ENCODE results near the gene TMEM229B.

TMEM229B gene

DNA sequence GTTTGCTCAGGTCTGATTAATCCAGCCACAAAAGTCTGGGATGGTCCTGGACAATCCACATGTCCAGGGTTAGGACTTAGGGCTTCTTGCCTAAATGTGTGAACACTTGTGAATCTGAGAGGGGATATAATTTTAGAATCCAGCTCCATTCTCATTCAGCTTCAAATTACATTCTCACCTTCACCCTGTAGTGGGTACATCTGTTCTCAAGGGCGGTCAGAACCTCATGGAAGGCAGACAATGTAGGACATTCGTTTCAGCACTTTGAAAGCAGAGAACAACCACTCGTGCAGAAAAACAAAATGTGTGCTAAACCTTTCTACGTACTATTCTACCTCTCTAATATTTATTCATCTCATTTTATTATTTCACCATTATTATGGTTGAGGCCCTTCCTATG lies 1.2 kb downstream of the TMEM229B start:
- DNase-seq (ENCODE audit: low read depth in 2 of 2), result no peak

DNA sequence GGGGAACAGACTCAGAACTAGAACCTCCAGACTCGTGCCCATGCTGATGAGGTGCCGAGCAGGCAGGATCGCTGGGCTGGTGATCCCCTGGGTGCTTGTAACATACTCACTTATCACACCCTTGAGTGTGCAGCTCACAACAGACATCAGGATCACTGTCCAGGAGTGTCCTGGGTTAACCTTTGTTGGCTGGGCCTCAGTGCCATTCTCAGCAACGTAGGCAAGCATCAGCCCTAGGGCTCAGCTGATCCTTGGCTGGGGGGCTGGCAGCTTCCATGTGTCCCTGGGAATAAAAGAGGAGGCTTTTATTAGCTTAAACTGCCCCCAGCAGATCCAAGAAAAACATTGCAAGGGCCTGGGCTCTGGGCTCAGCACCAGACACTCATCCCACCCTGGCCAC lies 1.6 kb downstream of the TMEM229B start:
- no peak for DNase-seq (ENCODE audit: low read depth in 2 of 2)

DNA sequence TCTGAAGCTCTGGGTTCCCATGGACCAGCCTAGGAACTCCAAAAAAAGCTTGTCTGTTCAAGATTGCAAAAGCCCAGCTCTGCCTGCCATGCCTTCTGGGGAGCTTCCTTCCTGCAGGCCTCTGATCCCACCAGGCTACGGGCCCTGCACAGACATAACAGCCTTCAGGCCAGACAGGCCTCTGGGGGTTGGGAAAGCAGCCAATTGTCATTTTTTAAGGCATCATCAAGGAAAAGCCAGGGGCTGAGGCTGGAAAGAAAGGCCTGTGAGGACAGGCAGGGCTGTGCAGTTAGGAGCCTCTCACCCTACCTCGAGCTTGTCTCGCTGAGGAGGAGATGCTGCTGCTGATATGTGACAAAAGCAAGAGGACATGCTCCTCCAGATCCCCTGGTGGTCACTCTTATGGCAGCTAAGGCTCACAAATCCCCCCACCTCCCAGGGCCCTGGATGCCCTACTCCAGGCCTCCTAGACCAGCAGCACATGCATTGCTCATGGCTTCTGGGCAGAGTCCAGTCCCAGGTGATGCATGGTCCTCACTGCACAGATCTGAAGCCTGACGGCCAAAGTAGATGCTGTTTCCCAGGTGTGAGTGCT lies 2.9 kb downstream of the TMEM229B start:
- no peak for DNase-seq (ENCODE audit: low read depth in 2 of 2)

DNA sequence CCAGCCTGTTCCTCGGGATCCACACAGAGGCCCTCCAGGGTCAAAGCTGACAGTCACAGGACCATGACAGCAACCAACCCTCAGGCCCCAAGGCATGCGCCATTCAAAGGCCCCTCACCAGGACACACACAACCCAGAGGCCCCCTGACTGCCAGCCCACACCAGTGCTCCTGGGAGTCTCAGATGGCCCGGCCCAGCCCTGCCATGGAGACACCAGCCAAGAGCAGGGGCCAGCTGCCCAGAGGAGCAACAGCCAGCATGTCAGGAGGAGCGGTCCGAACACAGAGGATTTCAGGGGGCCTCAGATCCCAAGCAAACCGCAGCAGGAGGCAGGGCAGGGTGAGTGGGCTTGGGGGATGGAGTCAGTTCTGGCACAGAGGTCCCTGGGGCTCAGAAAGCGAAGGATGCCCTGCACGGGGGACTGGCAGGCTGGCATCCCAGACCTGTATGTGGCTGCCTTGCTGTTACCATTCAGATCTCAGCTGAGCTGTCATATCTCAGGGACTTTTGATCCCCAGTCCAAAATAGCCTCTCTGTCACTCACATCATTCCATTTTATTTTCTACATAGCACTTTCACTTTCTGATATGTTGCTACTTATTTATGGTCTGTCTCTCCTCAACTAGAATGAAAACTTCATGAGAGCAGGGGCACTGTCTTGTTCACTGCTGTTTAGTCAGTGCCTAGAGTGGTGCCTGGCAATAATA lies 4.8 kb downstream of the TMEM229B start:
- DNase-seq (ENCODE audit: low read depth in 2 of 2), result no peak

DNA sequence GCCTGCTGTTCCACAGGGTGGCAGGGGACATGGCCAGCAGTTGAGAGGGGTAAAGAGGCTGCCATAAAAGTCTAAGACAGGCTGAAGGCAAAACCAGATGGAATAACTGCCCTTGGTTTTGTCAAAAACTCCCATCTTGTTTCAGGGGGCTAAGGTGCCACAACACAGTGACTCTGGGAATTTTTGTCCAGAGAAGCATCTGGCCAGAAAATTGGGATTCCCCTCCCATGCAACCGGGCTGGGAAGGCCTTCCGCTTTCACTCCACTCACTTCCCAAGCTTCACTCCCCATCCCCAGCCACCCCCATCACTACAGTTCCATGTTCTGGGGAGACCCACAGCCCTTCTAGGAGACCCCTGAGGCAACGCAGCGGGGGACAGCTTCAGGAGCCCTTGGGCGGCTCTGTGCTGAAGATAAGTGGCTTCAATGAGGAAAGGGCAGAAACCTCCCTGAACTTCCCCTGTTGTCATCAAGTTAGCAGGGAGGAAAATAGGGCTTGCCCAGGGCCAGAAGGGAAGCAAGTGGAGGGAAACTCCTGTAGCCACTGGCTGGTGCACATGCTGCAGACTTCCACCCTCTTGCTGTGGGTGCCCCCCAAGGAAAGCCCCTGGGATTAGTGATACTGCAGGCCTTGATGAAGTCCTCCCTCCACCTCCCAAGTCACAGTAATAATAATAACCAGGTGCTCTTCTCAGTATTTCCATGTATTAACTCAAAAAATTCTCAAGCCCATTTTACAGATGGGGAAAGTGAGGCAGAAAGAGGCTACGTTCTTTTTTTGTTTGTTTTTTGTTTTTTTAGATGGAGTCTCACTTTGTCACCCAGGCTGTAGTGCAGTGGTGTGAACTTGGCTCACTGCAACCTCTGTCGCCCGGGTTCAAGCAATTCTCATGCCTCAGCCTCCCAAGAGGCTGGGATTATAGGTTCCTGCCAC lies 6.0 kb downstream of the TMEM229B start:
- DNase-seq (ENCODE audit: low read depth in 2 of 2), result no peak

DNA sequence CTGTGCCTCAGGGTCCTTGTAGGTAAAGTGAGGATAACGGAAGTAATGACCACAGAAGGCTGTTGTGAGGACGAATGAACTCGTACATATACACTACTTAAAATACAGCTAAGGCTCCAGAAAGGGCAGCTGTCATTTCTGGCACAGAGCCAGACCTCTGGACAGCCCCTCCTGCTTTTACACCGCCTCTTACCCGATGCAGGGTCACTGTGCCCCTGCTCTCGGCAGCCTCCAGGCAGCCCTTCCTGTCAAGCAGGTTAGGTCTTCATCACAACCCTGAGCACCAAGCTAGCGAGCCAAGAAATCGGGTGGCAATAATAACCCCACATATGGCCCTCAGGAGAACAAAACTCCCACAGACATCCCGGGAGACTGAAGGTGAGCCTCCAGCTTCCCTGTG lies 8.5 kb downstream of the TMEM229B start:
- no peak for DNase-seq (ENCODE audit: low read depth in 2 of 2)

DNA sequence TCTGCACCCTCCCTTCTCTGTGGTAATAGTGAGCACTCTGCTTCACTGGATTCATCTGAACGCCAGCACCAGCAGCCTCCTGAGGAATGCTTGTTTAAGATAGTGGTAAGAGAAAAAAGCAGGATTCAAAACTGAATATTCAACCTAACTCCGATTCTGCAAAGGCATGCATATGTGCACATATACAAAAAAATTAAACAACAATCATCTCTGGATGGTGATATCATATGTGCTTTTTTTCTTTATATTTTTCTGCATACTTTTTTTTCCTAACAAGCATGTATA lies 9.8 kb downstream of the TMEM229B start:
- DNase-seq (ENCODE audit: low read depth in 2 of 2), result no peak

DNA sequence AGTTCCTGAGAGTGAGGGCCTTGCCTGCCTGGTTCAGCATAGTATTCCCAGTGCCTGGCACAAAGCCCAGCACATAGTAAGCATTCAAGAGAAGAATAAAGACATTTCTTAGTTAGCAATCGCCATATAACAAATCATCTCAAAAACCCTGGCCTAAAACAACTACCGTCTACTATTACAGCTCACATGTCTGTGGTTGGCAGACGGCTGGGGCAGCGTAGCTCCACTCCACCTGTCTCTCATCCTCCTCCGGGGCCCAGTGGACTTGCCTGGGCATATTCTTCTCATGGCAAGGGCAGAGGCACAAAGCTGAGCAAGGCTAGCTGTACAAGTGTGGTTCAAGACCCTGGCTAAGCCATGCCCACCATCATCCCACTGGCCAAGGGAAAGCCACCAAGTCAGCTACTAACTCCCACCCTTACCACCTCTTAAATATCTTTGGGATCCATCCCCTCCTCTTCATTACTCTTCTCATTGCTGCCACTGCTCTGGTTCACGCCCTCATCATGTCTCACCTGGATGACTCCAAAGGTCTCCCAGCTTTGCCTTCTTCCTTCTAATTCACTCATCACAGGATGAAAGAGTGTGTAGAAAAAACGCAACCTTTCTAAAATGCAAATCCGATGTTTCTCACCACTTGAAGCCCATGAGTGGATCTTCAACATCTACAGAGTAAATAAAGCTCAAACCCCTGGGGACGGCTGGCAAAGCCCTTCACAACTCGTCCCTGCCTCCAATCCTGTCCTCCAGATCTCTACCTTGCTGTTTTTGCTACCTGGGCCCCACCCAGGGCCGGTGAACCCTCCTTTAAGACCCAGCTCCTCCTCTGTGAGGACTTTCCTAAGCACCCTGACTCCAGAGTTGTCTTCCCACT lies 10.4 kb downstream of the TMEM229B start:
- no peak for DNase-seq (ENCODE audit: low read depth in 2 of 2)

DNA sequence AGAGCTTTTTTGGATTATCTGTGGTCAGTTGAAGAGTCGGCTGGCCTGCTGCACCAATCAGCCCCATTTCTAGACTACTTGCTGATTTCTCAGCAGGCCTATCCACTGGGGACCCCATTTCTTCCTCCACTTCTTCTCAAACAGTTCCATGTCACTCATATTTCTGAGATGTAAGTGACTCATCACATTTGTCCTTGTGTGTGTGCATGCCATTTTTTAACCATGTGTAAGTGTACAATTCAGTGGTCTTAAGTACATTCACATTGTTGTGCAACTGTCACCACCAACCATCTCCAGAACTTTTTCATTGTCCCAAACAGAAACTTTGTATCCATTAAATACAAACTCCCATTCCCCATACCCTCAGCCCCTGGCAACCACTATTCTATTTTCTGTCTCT lies 14.2 kb downstream of the TMEM229B start:
- no peak for DNase-seq (ENCODE audit: low read depth in 2 of 2)

DNA sequence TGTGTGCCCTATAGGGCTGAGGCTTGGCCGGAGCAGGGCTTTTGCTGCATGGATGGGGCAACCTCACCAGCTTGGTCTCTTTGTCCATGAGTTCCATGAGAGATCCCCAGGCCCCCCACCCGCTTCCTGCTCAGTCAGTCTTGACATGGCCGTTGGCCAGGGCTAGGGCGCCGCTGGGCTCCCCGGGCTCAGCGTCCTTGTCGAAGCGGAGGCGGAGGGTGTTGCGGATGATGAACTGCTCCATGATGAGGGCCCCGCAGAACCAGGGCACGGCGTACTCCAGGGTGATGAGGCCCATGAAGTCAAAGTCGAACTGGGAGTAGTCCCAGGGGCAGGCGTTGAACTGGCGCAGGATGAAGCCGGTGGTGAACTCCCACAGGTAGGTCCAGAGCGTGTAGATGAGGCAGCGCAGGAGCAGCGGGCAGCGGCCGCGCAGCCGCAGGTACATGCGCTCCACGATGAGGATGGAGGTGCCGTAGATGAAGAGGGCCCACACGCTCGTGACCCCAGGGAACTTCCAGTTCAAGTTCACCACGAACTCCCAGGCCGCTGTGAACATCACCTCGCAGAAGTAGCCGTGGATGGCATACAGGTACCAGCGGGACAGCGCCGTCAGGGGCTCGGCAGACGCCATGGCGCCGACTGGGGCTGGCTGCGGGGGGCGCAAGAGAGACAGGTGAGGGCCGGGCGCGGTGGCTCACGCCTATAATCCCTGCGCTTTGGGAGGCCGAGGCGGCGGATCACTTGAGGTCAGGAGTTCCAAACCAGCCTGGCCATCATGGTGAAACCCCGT lies 15.0 kb downstream of the TMEM229B start:
- DNase-seq (ENCODE audit: low read depth in 2 of 2), result no peak

DNA sequence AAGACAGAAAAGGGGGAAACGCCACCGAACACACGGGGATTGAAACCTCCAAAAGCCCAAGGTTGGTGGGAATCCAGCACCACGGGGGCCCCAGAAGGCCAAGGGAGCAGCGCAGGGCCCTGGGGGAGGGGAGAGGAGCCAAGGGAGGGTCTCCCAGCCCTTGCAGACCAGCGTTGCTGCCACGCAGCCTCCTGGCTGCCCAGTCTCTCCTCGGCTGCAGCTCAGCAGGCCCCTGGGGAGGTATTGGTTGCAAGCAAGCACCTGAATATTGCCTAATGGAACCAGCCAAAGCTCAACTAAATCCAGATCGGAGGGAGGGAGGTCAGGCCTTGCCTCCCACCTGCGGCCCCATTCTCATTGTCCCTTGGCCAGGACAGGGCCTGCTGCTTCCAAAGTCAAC lies 15.8 kb downstream of the TMEM229B start:
- DNase-seq (ENCODE audit: low read depth in 2 of 2), result no peak

DNA sequence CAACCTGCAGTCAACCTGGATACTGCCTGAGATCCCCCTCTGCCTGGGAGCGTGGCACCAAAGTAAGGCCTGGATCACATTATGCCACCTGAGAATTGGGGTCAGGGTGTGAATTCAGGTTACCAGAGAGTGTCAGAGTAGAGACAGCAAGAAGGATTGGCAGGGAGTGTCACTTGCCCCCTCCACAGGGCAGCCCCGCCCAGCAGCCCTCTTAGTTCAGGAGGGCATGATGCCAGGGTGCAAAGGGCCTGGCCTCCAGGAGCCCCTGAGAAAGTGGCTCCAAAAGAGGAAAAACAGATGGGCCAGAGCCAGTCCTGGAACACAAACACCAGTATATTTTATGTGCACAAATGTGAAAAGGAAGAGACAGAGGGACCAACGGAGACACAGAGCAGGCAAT lies 18.6 kb downstream of the TMEM229B start:
- DNase-seq (ENCODE audit: low read depth in 2 of 2), result no peak

DNA sequence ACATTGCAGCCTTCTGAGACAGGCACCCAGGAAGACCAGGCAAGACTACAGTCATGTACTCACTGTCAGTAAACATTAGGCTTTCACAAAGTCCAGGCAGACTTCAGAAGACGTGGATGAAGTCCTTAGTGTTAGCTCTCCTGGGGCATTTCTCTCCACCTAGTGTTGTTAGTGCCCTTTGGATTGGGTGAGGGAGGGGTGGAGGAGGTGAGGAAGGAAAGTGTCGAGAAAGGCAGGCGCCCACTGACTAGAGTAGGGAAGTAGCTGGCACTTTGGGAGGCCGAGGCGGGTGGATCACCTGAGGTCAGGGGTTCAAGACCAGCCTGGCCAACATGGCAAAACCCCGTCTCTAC lies 20.2 kb downstream of the TMEM229B start:
- no peak for DNase-seq (ENCODE audit: low read depth in 2 of 2)

DNA sequence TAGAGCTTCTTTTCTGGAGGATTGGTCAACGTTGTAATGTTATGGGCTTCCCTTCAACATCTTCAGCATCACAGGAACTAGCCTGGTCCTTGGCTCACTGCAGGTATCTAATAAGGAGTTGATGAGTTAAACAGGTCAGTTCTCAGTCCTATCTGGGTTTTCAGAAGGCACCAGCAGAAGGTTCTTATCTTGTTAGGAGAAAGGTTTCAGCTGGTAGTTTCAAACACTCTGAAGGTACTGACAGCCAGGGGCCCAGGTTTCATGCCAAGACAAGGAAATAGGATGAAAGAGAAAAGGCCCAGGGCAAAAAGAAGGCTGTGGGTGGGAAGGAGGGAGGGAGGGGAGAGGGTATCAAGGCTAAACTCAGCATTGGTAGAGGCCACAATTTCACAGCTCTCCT lies 21.4 kb downstream of the TMEM229B start:
- no peak for DNase-seq (ENCODE audit: low read depth in 2 of 2)

DNA sequence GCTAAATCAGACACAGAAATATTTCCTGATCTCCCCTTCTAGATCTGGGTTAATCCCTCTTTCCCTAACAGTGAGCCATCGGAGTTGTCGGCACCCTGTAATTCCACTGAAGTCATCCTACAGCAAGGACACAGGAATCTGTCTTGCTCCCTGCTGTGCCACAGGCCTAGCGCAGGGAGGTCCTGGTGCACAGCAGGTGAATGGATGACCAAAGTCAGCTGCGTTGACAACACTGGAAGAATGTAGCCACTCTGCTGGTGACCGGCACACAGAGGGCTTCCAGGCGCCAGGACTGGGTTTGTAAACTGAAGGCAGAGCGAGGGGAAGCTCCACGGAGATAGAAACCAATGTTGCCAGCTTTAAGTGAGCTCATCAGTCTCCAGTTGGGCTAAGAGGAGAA lies 23.6 kb downstream of the TMEM229B start:
- no peak for DNase-seq (ENCODE audit: low read depth in 2 of 2)

DNA sequence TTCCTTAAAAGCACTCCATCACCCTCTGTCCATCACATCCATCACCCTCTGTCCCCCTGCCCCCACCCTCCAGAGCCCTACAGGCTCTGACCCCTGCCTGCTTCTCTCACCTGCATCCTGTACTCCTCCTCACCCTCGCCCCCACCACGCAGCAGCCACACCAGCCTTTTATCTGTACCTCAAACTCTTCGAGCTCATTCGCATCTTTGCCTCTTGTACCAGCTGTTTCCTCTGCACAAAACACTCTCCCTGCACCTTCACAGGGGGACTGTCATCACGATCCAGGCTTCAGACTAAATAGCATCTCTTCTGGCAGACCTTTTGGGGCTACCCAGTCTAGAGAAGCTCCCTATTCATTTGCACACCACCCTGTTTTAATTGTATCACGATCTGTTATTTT lies 24.1 kb downstream of the TMEM229B start:
- no peak for DNase-seq (ENCODE audit: low read depth in 2 of 2)

DNA sequence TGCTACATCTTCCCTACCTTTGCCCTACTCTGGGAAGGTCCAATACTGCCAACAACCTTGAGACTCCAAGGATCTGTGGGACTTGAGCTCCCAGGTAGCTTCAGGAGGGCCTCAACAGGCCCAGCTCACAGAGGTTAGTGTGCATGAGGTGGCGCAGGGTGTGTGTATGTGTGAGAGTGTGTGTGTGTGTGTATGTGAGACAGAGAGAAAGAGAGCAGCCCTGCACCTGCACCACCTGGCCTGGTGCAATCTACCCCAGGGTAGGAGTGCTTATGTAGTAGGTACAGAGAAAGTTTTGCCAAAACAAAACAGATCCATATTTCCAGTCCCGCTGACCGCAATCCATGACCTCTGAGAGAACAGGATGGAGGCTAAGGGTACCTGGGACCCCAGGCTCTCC lies 24.6 kb downstream of the TMEM229B start:
- no peak for DNase-seq (ENCODE audit: low read depth in 2 of 2)

DNA sequence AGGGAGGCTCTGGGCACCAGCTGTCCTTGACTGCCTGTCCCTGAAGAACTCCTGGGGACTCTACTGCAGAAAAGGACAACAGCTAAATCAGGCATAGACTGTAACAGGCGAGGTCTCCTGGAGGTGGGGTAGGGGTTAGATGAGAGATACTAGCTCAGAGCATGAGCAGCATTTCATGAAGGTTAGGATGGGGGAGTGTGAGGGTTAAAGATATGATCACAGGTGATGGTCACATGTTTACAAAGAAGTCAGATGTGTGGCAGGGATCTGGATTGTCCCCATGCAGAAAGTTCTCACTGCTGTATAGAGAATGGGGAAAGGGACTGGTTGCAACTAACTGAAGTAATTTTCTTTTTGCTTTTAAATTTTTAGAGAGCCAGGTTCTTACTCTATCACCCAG lies 26.5 kb downstream of the TMEM229B start:
- DNase-seq (ENCODE audit: low read depth in 2 of 2), result no peak

DNA sequence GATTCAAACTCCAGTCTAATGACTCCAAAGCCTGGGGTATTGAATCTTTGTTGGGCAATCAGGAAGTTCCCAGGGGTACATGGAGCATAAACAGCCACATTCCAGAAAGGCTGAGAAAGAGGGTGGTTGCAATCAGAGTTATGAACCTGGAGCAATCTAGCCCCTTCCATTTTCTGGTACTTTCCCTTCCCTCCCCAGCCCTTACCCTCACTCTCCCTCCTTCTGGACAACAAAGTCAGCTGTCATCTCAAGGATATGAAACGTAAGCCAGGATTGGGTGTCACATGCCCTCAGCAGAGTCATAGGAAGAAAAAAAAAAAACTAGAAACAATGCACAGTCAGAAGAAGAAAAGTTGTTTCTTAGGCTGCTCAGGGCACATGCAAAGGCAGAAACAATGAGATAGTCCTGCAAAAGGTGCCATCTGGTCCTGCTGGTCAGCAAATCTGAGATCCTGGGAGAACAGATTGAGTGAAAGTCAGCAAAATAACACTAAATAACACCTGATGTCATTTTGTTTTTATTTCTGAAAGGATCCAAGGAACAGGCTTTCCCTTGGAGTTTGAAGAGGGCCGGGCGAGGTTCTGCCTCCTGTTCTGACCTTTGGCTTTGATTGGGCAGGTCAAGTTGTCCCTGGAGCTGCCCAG lies 27.1 kb downstream of the TMEM229B start:
- no peak for DNase-seq (ENCODE audit: low read depth in 2 of 2)

DNA sequence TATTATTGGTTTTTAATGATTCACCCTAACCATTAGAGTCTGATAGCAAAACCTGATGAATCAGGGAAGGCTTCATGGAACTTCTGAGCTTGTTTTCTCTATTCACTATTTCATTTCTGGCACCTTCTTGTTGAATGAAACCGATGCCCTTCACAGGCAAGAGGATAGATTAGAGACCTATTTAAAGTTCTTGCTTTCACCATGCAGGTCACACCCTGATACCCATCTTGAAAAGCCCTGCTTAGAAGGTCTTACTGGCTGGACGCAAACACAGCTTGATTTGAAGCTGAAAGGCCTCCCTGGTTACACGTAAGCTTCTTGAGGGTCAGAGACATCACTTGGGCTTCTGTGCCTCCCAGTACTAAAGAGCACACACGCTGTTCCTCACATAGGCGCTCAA lies 29.2 kb downstream of the TMEM229B start:
- DNase-seq (ENCODE audit: low read depth in 2 of 2), result no peak

DNA sequence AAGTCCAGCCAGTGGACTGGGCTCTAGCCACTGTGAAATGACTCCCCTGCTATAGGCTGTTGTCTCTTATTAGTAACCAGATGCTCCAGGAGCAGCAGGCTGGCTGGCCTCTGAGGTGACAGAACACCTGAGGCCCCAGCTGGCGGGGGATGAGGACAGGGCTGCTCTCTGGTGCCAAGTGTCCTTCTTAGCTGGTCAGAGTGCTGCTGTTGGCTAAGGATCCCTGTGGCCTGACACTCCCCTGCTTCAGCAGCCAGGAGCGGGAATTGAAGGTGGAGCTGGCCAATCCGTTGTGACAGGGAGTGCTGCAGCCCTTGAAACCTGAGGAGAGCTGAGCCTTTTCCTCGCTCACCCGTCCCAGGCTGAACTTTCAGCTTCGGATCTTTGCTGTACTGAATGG lies 30.7 kb downstream of the TMEM229B start:
- no peak for DNase-seq (ENCODE audit: low read depth in 2 of 2)

All from stimulated activated CD4-positive, alpha-beta T cell treated with anti-CD3 and anti-CD28 coated beads, Interleukin-4, amount 100 ng/mL, for 48 hours (primary cell).